Erythroblast (primary cell): ENCODE results near the gene AMDHD2.

Source experiments
- GATA1 ChIP-seq: IDR thresholded peaks from 2 replicates; pipeline ENCODE4 v1.6.1; 2011; ENCODE audit warnings: low read depth, mild to moderate bottlenecking, control low read depth, low read length, moderate library complexity
- POLR2A ChIP-seq: IDR thresholded peaks from 2 replicates; pipeline ENCODE4 v1.6.1; 2011; ENCODE audit warnings: mild to moderate bottlenecking, low read length

DNA sequence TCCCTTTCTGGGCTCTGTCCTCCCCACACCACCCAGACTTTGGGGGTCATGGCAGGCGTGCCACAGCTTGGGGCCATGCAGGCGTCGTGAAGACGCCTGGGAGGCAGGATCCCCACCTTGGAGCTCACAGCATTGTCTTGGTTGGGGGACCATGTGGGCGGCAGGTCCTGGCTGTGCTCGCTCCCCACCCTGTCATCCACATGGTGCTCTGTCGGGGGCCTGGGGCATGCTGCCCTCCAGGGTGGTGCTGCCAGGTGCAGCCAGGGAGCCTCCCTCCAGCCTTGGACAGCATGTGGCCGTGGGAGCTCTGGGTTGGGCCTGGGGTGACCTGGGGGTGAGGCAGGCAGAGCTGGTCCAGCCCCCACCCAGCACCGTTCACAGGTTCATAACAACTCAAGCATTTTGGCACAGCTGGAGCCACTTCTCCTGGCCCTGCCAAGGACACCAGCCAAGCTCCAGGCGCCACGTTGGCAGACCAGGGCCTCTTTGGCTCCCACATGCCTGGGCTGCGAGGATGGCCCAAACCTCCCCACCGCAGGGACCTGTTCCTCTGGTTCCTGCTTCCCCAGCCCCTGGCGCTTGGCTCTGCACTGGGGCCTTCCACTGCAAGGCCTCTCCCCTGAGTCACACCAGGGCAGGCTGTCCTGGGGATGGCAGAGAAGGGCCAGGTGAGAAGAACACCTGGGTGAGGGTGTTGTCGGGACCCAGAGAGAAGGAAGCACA, 21.5 kb upstream of the AMDHD2 start:
- TF ChIP-seq POLR2A (no peak), GATA1 (no peak)
